GM18909 (cell line): Measurements from ENCODE around the gene PPDPF.
"Not testable (repeated sequence)": the region's sequence is repeated elsewhere in the genome, so short reads cannot be mapped to it uniquely, and the experiment has no call there.

Experiments used
- ATAC-seq: cut with Tn5 transposase; IDR thresholded peaks from one replicate; pipeline ENCODE4 v1.9.1; 2021; ENCODE audit warnings: mild to moderate bottlenecking; ENCODE audit not compliant: unreplicated experiment, poor library complexity

PPDPF gene

GRCh38 chr20:63499338-63499969, 21.1 kb upstream of the PPDPF start:
- no peak for ATAC-seq

DNA sequence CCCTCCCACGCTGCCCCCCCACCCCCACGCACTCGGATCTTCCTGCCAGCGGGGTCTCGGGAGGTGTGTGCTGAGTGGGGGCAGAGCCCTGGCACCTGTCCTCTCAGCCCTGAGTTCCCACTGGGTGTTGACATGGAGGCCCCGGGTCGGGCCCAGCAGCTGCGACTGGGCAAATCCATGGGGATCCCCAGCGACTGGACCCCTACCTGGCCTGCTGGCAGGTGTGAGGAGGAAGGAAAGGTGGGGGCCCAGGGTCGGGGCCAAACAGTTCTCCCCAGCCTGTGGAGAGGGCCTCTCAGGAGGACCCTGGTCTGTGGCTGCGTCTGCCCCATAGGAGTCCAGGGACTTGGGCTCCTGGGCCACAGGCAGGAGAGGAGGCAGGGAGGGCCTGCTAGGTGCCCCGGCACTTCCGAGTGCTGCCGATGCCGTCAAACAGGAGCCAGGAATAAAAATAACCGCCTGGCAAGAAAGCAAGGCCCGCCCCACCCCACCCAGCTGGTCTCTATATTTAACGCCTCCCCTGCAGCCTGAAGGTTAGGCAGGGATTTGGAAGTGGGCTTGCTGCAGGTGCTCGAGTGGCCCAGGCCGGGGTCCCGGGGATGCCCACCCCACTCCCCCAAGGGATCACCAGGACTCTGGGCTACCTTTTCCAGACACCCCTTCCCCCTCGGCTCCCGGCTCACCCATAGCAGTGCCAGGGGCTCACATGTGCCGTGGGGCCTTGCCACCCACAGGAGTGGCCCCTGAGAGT, 20.2 kb upstream of the PPDPF start:
- ATAC-seq, result no peak

GRCh38 chr20:63500902-63501817, 19.4 kb upstream of the PPDPF start:
- no peak for ATAC-seq

DNA sequence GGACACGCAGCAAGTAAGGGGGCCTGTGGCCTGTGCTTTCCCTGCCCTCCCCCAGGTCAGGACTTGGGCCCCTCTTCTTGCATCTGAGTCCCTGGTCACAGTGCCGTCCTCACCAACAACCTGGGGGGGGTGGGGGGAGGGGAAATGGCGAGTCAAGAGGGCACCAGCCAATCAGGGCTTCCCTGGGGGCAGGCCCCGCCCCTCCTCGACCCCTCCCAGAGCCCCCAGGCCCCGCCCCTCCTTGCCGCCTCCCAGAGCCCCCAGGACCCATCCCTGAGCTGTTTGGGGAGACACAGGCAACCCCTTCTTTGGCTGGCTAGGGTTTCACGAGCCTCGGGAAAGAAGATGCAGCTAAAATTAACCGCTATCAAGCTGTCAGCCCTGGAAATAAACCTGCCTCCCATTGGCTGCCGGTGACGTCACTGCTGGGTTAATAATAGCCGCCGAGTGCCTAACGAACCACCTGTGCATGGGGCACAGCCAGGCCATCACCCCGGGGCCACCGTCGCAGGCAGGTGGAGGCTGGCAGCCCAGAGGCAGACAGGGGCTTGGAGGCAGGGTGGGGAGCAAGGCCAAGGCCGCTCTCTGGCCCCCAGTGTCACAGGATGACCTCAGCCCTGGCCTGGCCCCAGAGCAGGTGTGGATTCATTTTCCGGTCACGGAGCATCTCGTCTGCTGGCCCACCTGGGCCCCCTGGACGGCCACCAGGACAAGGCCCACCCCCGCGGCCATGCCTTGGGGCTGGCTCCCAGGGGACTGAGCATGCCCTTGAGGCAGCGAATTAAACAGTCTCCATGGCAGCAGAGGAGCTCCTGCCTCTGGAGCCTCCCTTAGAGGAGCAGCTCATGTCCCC, 18.5 kb upstream of the PPDPF start:
- no peak for ATAC-seq

- ATAC-seq, result no peak
Measured at GRCh38 chr20:63502671-63503172, 17.8 kb upstream of the PPDPF start.

DNA sequence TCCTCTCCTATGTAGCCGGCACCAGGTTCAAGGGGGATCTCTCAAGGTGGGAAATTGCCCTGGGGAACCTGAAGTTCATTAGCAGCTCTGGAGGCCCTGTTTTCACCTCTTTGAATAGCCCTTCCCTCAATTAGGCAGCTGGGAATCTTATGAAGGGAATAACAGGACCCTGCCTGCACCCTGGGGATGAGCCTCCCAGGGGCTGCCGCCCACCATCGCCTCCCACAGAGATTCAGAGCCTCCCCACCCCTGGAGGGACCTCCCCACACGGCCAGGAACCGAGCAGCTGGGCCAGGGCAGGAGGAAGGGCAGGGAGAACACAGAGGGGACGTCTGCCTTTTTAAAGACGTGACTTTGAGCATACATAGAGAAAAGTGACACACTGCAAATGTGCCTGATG, 17.0 kb upstream of the PPDPF start:
- ATAC-seq, result no peak

- ATAC-seq, result no peak
Measured at GRCh38 chr20:63504642-63505041, 15.9 kb upstream of the PPDPF start.

DNA sequence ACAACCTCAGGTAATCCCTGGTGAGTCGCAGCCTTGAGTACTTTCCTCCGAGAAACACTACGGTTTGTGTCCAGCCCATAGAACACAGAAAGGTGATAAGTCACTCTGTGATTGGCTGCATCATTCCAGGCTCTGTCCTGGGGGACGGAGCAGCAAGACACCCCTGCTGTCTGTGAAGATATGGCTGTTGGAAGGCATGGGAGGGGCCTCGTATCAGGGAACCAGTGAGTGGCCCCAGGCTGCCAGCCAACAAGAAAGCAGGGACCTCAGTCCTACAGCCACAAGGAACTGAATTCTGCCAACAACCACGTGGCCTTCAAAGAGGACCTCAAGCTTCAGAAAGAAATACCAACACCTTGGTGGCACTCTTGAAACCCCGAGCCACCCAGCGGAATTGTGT, 15.3 kb upstream of the PPDPF start:
- ATAC-seq, result no peak

- ATAC-seq, result no peak
Measured at GRCh38 chr20:63505723-63506122, 14.8 kb upstream of the PPDPF start.

DNA sequence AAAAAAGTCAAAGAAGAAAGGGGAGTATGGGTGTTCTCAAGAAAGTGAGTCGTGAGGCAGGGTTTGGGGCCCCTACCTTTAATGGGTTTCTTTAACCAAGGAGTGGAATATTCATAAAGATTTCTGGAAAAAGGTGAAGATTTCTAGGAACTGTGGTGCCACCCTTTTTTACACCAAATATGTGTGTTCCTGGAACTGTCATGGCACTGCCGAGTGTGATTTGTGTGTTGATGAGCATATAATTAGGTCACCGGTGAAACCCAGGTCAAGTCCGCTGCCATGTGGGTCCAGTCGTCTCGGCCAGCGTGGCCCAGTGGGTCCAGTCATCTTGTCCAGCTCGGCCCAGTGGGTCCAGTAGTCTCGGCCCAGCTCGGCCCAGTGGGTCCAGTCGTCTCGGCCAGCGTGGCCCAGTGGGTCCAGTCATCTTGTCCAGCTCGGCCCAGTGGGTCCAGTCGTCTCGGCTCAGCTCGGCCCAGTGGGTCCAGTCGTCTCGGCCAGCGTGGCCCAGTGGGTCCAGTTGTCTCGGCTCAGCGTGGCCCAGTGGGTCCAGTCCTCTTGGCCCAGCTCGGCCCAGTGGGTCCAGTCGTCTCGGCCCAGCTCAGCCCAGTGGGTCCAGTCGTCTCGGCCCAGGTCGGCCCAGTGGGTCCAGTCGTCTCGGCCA, 13.4 kb upstream of the PPDPF start:
- no peak for ATAC-seq

- no peak for ATAC-seq
Measured at GRCh38 chr20:63508072-63508768, 12.3 kb upstream of the PPDPF start.

GRCh38 chr20:63509088-63509564, 11.4 kb upstream of the PPDPF start:
- ATAC-seq, result no peak

DNA sequence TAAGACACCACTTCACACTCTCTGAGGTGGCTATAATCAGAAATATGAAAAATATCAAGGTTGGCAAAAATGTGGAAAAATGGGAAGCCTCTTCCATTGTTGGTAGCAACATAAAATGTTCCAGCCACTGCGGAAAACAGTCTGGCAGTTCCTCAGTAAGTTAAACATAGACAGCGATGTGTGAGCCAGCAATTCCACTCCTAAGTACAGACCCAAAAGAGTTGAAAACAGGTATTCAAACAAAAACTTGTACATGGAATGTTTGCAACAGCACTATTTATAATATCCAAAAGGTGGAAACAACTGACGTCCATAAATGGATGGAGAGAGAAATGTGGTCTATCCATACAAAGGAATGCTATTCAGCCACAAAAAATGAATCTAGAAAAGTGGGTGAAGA, 7.4 kb upstream of the PPDPF start:
- no peak for ATAC-seq

GRCh38 chr20:63514520-63514919, 6.0 kb upstream of the PPDPF start:
- not testable (repeated sequence) for ATAC-seq

GRCh38 chr20:63517376-63518309, 2.9 kb upstream of the PPDPF start:
- ATAC-seq, result no peak

GRCh38 chr20:63518351-63518861, 2.2 kb upstream of the PPDPF start:
- no peak for ATAC-seq

GRCh38 chr20:63518946-63519667, 1.5 kb upstream of the PPDPF start:
- no peak for ATAC-seq
